ENCODE results near the gene TNS1. TPM values are rescaled to one million over a fixed set of nuclear protein-coding genes. Genes with fewer than 3 reads are reported as not detected.
A peak's percentile ranks its signal among the peaks of the same experiment; 100 is the strongest.

The TNS1 gene
- total RNA-seq, 2 donors from 2014 or later = 0.65 to 0.93 TPM

DNA sequence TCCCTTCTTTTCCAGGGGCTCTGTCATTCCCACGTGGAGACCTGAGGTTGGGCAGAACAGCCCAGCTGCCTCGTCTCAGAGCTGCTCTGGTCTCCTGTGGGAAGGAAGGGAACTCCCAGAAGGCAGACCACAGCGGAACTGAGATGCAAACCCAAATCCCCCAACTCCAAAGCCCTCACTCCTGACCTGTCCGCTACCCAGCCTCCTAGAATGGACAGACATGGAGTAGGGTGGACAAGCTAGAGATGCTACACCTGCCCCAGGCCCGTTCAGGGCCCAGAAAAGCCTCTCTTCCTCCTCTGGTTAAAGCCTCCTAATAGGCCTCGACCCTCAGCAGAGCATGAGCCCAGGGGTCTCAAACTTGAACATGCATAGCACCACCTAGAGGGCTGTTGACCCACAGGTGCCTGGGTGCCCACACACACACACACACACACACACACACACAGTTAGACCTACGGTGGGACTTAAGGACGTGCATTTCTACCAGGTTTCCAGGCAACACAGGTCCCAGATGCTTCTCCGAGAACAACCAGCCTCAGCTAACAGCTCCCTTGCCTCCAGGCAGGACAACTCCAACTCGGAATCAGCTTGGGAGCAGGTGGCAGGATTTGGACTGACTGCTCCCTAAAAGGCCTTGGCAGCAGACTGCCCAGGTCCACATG lies 93.5 kb downstream of the TNS1 start:
- DNase-seq (no peak), ATAC-seq (replicated peaks in 1 of 2) (no peak)
- no peaks in the 10 kb centered on the region for H3K36me3 Mint-ChIP-seq (ENCODE audit: insufficient read depth in 2 of 2)
- H3K4me1 Mint-ChIP-seq (ENCODE audit: low read depth) = no peaks in the 10 kb centered on the region
- H3K9me3 Mint-ChIP-seq = no peaks in the 10 kb centered on the region
- no peak overlapping the region for H3K27ac Mint-ChIP-seq
- H3K27me3 Mint-ChIP-seq (ENCODE audit: low read depth) = peaks cover 18% of the 10 kb centered on the region
- H3K4me3 Mint-ChIP-seq = no peak overlapping the region

DNA sequence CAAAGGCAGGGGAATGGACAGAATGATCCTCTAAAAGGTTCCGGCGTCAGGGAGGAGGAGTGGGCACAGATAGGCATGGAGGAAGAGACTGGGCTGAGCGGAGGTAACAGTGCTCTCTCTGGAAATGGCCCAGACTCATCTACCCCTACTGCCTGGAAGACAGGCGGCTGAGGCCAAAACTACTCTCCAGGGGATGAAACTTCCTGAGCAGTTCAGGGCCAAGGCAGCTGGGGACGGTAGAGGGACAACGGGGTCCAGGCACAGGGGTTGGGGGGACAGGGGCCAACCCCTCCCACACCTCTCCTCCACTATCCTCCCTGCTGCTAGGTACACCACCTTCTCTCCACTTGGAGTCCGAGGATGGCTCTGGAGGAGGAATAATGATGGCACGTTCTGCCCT lies 94.3 kb downstream of the TNS1 start:
- Mint-ChIP-seq H3K4me1 (ENCODE audit: low read depth) (no peaks in the 10 kb centered on the region), H3K4me3 (no peak overlapping the region), H3K27ac (no peak overlapping the region), H3K9me3 (no peaks in the 10 kb centered on the region), H3K27me3 (ENCODE audit: low read depth) (peaks cover 18% of the 10 kb centered on the region), H3K36me3 (ENCODE audit: insufficient read depth in 2 of 2) (no peaks in the 10 kb centered on the region)
- ATAC-seq (replicated peaks in 1 of 2) (no peak), DNase-seq (no peak)

DNA sequence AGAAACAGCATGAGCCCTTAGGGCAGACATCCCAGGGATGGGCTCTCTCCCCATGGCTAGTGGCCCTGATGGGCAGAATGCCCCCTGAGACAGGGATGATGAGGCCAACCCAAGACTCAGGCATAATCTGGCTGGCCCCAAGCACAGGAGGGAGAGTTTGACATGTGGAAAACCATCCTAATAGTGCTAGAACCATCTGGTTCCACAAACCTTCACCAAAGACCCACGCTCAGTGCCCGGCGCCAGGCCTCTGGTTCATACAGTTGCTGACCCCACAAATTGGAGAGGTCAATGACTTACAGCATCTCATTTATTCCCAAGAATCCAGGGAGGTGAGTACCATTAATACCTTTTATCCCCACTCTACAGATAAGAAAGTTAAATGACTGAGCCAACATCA lies 95.5 kb downstream of the TNS1 start:
- Mint-ChIP-seq H3K9me3 (no peaks in the 10 kb centered on the region), H3K36me3 (ENCODE audit: insufficient read depth in 2 of 2) (no peaks in the 10 kb centered on the region), H3K4me1 (ENCODE audit: low read depth) (no peaks in the 10 kb centered on the region), H3K4me3 (no peak overlapping the region), H3K27ac (no peak overlapping the region), H3K27me3 (ENCODE audit: low read depth) (peaks cover 18% of the 10 kb centered on the region)
- no peak for DNase-seq
- no peak for ATAC-seq (replicated peaks in 1 of 2)

DNA sequence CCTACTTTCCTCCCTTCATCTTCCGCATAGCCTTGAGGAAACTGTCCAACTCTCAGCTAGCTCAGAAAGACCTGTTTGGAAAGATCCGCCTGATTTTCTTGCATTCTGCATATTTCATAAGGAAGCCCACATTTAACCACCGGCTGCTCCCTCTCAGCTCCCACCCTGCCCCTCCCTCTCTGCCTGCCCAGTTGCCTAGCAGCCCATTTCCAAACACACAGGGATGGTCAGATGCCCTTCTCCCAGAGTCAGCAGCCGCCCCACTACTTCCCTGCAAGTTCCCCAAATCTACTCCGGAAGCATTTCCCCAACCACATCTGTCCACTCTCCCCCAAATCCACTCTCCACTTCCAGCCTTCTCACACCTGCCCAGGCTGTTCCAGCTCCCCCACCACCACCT lies 96.0 kb downstream of the TNS1 start:
- H3K27ac Mint-ChIP-seq = no peak overlapping the region
- H3K27me3 Mint-ChIP-seq (ENCODE audit: low read depth) = peaks cover 18% of the 10 kb centered on the region

DNA sequence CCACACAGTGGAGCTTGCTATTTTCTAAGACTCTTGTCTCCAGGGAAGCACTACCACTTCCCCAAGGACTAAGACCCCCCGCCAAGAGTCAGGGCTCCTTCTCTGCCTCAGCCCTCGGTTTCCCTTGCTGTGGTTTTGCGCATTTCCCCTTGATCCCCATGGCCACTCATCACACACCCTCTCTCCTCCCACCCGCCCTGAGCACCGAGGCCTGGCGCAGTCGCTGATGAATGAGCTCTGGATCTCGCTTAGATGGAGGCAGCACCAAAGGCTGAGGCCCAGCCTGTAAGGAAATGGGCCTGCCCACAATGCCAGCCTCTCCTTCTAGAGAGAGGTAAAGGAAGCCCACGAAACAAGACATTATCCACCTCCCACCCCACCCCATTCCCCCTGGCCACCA lies 96.9 kb downstream of the TNS1 start:
- Mint-ChIP-seq H3K27ac (no peak overlapping the region), H3K36me3 (ENCODE audit: insufficient read depth in 2 of 2) (no peaks in the 10 kb centered on the region), H3K4me1 (ENCODE audit: low read depth) (no peaks in the 10 kb centered on the region), H3K9me3 (no peaks in the 10 kb centered on the region), H3K4me3 (no peak overlapping the region), H3K27me3 (ENCODE audit: low read depth) (peaks cover 18% of the 10 kb centered on the region)
- DNase-seq (no peak), ATAC-seq (replicated peaks in 1 of 2) (no peak)

More for the DNA sequence above, 96.0 kb downstream of the TNS1 start:
- H3K9me3 Mint-ChIP-seq = no peaks in the 10 kb centered on the region
- no peak for ATAC-seq (replicated peaks in 1 of 2)
- H3K36me3 Mint-ChIP-seq (ENCODE audit: insufficient read depth in 2 of 2) = no peaks in the 10 kb centered on the region
- H3K4me1 Mint-ChIP-seq (ENCODE audit: low read depth) = no peaks in the 10 kb centered on the region
- no peak overlapping the region for H3K4me3 Mint-ChIP-seq
- DNase-seq = no peak

DNA sequence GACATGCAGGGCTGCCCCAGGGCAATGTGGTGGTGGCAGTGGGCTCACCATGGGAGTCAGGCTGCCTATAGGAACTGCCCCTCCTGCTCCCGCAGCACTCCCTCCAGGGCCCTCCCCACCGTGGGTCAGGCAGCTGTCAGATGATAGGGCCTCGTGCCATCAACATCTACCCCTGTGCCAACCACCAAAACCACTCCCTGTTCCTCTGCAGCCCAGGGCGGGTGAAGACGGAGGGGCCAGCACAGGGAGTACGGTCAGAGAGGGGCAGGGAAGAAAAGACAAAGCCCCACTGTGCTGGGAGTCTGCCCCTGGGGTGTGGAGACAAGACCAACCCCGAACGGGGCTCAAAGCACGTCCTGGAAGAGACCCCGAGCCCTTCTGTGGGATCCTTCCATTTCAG lies 97.4 kb downstream of the TNS1 start:
- H3K27me3 Mint-ChIP-seq (ENCODE audit: low read depth) = peaks cover 18% of the 10 kb centered on the region
- no peak for ATAC-seq (replicated peaks in 1 of 2)

DNA sequence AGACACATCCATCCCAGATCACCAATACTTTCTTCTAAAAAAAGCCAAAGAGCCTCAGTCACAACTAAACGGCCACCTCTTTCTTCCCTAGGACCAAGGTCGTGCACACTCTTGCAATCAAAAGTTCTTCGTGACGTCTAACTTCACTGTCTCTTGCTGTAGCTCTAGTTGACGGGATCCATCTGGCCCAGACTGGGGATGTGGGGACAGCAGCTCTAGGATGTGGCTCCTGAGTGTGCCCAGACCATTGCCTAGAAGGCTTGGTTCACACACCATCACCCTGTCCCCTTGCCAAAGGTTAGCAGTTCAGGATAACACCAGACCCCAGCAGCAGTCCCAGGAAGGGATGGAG lies 98.2 kb downstream of the TNS1 start:
- Mint-ChIP-seq H3K36me3 (ENCODE audit: insufficient read depth in 2 of 2) (no peaks in the 10 kb centered on the region), H3K4me3 (no peak overlapping the region), H3K27ac (no peak overlapping the region), H3K4me1 (ENCODE audit: low read depth) (no peaks in the 10 kb centered on the region), H3K27me3 (ENCODE audit: low read depth) (peaks cover 18% of the 10 kb centered on the region), H3K9me3 (no peaks in the 10 kb centered on the region)
- ATAC-seq (replicated peaks in 1 of 2) (no peak), DNase-seq (no peak)

More for the DNA sequence above, 97.4 kb downstream of the TNS1 start:
- H3K9me3 Mint-ChIP-seq = no peaks in the 10 kb centered on the region
- no peak for DNase-seq
- no peak overlapping the region for H3K27ac Mint-ChIP-seq
- no peak overlapping the region for H3K4me3 Mint-ChIP-seq
- no peaks in the 10 kb centered on the region for H3K36me3 Mint-ChIP-seq (ENCODE audit: insufficient read depth in 2 of 2)
- H3K4me1 Mint-ChIP-seq (ENCODE audit: low read depth) = no peaks in the 10 kb centered on the region

DNA sequence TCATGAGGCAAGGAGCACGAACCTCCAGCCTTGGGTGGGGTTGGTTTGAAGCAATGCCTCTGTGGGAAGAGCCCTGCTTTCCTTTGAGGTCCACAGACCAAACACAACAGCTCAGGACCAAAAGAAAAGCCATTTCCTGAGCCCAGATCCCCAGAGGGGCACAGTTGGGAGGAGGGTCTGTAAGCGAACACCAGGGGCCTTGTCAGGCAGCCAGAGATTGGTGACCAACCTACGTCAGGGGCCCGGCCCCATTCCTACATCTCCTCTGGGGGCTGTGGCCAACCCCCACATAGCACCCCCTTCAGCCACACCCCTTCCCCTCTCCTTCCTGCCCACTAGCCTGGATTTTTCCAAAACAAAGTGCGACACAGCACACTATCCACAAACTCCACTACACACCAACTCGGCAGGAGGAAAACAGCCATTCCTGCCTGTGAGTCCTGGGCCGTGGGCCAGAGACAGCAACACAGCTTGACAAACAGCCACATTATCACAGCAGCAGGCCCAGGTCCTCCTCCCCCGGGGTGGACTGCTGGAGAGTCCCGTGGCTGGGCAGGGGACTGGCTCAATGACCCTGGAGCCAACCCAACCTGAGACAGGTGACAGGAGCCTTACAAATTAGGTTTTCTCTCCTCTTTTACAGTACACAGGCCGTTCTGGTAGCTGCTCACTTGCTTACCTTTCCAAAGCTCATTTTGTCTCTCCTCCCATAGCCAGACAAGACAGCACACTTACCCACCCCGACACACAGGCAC lies 98.8 kb downstream of the TNS1 start:
- Mint-ChIP-seq H3K36me3 (ENCODE audit: insufficient read depth in 2 of 2) (no peaks in the 10 kb centered on the region), H3K4me3 (no peak overlapping the region), H3K27me3 (ENCODE audit: low read depth) (peaks cover 18% of the 10 kb centered on the region), H3K9me3 (no peaks in the 10 kb centered on the region), H3K4me1 (ENCODE audit: low read depth) (no peaks in the 10 kb centered on the region), H3K27ac (no peak overlapping the region)
- no peak for DNase-seq
- no peak for ATAC-seq (replicated peaks in 1 of 2)

DNA sequence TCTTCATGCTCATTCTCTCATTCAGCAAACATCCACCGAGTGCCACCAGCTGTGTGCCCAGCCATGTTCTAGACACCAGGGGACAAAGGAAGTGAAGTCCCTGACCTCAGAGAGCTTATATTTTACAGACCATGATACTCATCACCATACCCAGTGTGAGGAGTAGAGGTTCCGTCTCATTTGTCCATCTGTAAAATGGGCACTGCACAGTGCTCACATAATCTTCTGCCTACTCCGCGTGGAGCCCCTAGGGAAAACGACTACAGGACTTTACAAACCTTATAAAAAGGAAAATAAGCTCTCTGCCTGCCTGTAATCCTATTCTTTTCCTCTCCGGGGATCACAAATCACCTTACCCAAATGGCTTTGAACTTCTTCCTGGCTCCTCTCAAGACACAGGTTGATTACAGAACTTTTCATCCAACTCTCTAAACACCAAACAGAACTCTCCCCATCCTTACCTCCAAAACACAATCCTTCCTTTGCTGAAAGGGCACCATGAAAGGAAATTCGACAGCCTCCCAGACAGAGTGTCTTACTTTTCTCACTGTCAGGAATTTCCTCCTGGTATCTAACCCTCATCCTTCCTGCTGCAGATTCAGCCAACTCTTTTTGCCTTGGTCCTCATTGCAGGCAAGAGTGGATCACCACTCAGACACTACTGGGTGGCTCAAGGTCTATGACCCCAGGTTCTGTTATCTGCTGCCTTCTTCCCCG lies 99.5 kb downstream of the TNS1 start:
- no peak for DNase-seq
- Mint-ChIP-seq H3K27ac (no peak overlapping the region), H3K4me1 (ENCODE audit: low read depth) (no peaks in the 10 kb centered on the region), H3K9me3 (no peaks in the 10 kb centered on the region), H3K36me3 (ENCODE audit: insufficient read depth in 2 of 2) (no peaks in the 10 kb centered on the region), H3K27me3 (ENCODE audit: low read depth) (peaks cover 18% of the 10 kb centered on the region), H3K4me3 (no peak overlapping the region)
- ATAC-seq (replicated peaks in 1 of 2) = no peak

DNA sequence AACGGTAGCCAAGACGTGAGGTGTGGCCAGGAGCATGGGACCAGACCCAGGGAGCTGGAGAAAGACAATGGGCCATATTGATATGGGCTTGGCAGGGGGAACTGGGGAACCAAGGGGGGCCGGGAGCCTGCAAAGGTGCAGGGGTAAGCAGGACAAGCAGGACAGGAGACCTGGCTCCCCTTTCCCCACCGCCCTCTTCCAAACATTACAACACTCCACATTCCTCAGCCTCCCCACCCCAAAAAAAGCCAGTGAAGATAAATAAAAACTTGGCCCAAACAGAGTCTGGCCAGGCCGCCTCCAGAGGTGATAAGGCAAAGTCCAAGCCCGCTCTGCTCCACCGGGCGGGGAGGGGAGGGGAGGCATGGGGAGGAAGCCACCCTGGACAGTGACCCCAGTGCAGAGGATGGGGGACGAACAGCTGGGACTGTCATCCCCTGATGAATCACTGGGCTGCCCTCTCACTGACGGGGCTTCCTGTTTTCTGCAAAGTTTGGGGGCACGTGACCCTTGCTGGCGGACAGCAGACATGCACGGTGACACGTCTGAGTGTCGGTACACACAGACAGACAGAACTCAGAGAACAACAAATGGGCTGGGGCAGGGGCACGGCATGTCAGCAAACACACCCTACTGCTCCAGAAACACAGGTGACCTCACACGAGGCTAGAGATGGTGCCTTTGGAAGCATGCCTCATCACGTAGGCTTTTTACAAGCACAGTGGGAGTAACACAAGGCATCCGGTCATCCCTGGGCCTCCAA lies 100.2 kb downstream of the TNS1 start:
- ATAC-seq (replicated peaks in 1 of 2) (peak in 1 of 2 donors; percentile 22), DNase-seq (no peak)
- no peaks in the 10 kb centered on the region for H3K36me3 Mint-ChIP-seq (ENCODE audit: insufficient read depth in 2 of 2)
- H3K4me3 Mint-ChIP-seq = no peak overlapping the region
- H3K9me3 Mint-ChIP-seq = no peaks in the 10 kb centered on the region
- no peaks in the 10 kb centered on the region for H3K4me1 Mint-ChIP-seq (ENCODE audit: low read depth)
- H3K27me3 Mint-ChIP-seq (ENCODE audit: low read depth) = peaks cover 18% of the 10 kb centered on the region
- no peak overlapping the region for H3K27ac Mint-ChIP-seq

DNA sequence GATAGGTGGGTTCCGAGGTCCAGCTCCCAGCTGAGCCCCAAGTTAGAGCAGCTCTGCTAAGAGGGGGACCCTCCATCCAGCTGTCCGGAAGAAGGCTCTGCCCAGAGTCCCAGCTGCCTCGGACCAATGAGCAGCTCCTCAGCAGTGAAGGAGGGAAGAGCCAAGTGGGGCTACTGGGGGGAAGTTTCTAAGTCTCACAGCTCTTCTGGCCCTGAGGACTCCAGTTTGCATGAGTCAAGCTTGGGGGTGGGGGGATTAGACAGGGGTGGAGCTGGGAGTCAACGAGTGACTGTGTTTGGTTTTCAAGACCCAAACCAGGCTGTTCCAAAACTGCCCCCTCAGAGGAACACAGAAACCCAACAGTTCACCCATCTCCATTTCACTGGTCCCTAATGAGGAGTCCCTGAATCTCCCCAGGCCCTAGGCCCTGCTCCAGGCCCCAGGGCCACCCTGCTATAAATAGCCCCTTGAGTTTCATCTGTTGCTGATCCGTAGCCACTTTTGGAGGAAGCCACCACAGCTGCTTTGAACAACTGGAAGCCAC lies 100.9 kb downstream of the TNS1 start:
- DNase-seq = no peak

DNA sequence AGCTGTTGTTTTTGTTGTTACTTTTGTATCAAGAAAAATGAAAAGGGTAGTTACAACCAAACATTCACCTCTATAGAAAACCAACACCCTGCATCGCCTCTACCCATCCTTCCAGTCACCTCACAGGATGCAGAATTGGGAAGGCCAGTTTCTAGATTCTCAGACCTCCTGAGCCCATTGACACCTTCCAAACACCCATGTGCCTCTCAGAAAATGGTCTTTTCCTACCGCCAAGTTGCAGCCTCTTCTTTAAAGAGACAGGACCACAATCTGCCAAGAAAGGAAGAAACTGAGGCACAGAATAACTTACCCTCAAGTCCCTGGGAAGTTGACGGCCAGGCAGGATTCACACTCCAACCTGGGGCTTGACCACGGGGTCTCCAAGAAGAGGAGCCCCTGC lies 101.4 kb downstream of the TNS1 start:
- DNase-seq = no peak
- no peak overlapping the region for H3K4me3 Mint-ChIP-seq
- no peaks in the 10 kb centered on the region for H3K4me1 Mint-ChIP-seq (ENCODE audit: low read depth)
- H3K9me3 Mint-ChIP-seq = no peaks in the 10 kb centered on the region
- H3K27ac Mint-ChIP-seq = no peak overlapping the region
- no peak for ATAC-seq (replicated peaks in 1 of 2)
- peaks cover 9% of the 10 kb centered on the region for H3K27me3 Mint-ChIP-seq (ENCODE audit: low read depth)
- no peaks in the 10 kb centered on the region for H3K36me3 Mint-ChIP-seq (ENCODE audit: insufficient read depth in 2 of 2)

More for the DNA sequence above, 100.9 kb downstream of the TNS1 start:
- Mint-ChIP-seq H3K9me3 (no peaks in the 10 kb centered on the region), H3K4me3 (no peak overlapping the region), H3K27me3 (ENCODE audit: low read depth) (peaks cover 14% of the 10 kb centered on the region), H3K4me1 (ENCODE audit: low read depth) (no peaks in the 10 kb centered on the region), H3K27ac (no peak overlapping the region), H3K36me3 (ENCODE audit: insufficient read depth in 2 of 2) (no peaks in the 10 kb centered on the region)
- ATAC-seq (replicated peaks in 1 of 2) = peak in 1 of 2 donors; percentile 29
